ENCODE results near the gene RIT1. TPM values are rescaled to one million over a fixed set of nuclear protein-coding genes. Genes with fewer than 3 reads are reported as not detected.

The RIT1 gene
- total RNA-seq, 1 experiment from 2014 or later: 27.2 TPM

DNA sequence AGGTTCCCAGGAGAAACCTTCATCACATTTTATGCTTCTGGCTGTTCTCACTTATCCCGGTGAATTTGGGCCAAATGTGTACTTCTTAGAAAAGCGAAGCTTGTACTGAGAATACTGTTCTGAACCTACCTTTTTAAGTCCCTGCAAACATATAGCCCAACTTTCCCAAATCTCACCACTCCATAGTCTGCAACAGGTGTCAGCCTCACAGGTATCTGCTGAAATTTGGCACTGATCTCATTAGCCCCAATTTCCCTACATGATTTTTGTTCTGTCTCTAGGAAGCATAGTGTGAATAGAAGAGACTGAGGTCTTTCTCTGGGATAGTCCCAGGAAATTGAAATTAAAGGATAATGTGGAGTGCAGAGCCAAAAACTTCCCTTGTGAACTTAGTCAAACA is 11.5 kb downstream of the RIT1 start:
- TF ChIP-seq, protein P1, sequence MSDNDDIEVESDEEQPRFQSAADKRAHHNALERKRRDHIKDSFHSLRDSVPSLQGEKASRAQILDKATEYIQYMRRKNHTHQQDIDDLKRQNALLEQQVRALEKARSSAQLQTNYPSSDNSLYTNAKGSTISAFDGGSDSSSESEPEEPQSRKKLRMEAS (CRISPR knock-in tag; IDR thresholded peaks at IDR 0.05): no peak
- TF ChIP-seq MYBL2 (CRISPR knock-in tag; IDR thresholded peaks at IDR 0.05) (no peak), TEAD1 (CRISPR knock-in tag; IDR thresholded peaks at IDR 0.05) (no peak), ETV6 (CRISPR knock-in tag; IDR thresholded peaks at IDR 0.05) (no peak), NR2C2 (CRISPR knock-in tag; IDR thresholded peaks at IDR 0.05) (no peak), TCF7 (CRISPR knock-in tag; IDR thresholded peaks at IDR 0.05; ENCODE audit: low read depth) (no peak), KAT7 (CRISPR knock-in tag; IDR thresholded peaks at IDR 0.05; ENCODE audit: borderline replicate concordance) (no peak), RELA (CRISPR knock-in tag; IDR thresholded peaks at IDR 0.05; ENCODE audit: borderline replicate concordance) (no peak), RORB (CRISPR knock-in tag; IDR thresholded peaks at IDR 0.05) (no peak)
- TF ChIP-seq, protein P2, sequence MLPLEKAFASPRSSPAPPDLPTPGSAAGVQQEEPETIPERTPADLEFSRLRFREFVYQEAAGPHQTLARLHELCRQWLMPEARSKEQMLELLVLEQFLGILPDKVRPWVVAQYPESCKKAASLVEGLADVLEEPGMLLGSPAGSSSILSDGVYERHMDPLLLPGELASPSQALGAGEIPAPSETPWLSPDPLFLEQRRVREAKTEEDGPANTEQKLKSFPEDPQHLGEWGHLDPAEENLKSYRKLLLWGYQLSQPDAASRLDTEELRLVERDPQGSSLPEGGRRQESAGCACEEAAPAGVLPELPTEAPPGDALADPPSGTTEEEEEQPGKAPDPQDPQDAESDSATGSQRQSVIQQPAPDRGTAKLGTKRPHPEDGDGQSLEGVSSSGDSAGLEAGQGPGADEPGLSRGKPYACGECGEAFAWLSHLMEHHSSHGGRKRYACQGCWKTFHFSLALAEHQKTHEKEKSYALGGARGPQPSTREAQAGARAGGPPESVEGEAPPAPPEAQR (CRISPR knock-in tag; IDR thresholded peaks at IDR 0.05): no peak
- TF ChIP-seq, protein P3, sequence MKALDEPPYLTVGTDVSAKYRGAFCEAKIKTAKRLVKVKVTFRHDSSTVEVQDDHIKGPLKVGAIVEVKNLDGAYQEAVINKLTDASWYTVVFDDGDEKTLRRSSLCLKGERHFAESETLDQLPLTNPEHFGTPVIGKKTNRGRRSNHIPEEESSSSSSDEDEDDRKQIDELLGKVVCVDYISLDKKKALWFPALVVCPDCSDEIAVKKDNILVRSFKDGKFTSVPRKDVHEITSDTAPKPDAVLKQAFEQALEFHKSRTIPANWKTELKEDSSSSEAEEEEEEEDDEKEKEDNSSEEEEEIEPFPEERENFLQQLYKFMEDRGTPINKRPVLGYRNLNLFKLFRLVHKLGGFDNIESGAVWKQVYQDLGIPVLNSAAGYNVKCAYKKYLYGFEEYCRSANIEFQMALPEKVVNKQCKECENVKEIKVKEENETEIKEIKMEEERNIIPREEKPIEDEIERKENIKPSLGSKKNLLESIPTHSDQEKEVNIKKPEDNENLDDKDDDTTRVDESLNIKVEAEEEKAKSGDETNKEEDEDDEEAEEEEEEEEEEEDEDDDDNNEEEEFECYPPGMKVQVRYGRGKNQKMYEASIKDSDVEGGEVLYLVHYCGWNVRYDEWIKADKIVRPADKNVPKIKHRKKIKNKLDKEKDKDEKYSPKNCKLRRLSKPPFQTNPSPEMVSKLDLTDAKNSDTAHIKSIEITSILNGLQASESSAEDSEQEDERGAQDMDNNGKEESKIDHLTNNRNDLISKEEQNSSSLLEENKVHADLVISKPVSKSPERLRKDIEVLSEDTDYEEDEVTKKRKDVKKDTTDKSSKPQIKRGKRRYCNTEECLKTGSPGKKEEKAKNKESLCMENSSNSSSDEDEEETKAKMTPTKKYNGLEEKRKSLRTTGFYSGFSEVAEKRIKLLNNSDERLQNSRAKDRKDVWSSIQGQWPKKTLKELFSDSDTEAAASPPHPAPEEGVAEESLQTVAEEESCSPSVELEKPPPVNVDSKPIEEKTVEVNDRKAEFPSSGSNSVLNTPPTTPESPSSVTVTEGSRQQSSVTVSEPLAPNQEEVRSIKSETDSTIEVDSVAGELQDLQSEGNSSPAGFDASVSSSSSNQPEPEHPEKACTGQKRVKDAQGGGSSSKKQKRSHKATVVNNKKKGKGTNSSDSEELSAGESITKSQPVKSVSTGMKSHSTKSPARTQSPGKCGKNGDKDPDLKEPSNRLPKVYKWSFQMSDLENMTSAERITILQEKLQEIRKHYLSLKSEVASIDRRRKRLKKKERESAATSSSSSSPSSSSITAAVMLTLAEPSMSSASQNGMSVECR (CRISPR knock-in tag; IDR thresholded peaks at IDR 0.05; ENCODE audit: borderline replicate concordance): no peak
- TF ChIP-seq, protein P4, sequence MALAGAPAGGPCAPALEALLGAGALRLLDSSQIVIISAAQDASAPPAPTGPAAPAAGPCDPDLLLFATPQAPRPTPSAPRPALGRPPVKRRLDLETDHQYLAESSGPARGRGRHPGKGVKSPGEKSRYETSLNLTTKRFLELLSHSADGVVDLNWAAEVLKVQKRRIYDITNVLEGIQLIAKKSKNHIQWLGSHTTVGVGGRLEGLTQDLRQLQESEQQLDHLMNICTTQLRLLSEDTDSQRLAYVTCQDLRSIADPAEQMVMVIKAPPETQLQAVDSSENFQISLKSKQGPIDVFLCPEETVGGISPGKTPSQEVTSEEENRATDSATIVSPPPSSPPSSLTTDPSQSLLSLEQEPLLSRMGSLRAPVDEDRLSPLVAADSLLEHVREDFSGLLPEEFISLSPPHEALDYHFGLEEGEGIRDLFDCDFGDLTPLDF (CRISPR knock-in tag; IDR thresholded peaks at IDR 0.05): no peak
- TF ChIP-seq, protein P5, sequence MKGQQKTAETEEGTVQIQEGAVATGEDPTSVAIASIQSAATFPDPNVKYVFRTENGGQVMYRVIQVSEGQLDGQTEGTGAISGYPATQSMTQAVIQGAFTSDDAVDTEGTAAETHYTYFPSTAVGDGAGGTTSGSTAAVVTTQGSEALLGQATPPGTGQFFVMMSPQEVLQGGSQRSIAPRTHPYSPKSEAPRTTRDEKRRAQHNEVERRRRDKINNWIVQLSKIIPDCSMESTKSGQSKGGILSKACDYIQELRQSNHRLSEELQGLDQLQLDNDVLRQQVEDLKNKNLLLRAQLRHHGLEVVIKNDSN (CRISPR knock-in tag; IDR thresholded peaks at IDR 0.05): no peak
- TF ChIP-seq, protein P6, sequence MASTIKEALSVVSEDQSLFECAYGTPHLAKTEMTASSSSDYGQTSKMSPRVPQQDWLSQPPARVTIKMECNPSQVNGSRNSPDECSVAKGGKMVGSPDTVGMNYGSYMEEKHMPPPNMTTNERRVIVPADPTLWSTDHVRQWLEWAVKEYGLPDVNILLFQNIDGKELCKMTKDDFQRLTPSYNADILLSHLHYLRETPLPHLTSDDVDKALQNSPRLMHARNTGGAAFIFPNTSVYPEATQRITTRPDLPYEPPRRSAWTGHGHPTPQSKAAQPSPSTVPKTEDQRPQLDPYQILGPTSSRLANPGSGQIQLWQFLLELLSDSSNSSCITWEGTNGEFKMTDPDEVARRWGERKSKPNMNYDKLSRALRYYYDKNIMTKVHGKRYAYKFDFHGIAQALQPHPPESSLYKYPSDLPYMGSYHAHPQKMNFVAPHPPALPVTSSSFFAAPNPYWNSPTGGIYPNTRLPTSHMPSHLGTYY (CRISPR knock-in tag; IDR thresholded peaks at IDR 0.05): no peak
- TF ChIP-seq, protein P7, sequence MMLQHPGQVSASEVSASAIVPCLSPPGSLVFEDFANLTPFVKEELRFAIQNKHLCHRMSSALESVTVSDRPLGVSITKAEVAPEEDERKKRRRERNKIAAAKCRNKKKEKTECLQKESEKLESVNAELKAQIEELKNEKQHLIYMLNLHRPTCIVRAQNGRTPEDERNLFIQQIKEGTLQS (CRISPR knock-in tag; conservative IDR thresholded peaks at IDR 0.05): no peak
- no peak overlapping the region for H3K27ac Mint-ChIP-seq
- DNase-seq (ENCODE audit: low spot score) (no peak), ATAC-seq (no peak)
- ChIA-PET CTCF (no interaction called here), POLR2A (no interaction called here)
- H3K4me1 Mint-ChIP-seq: no peaks in the 10 kb centered on the region
- no peaks in the 10 kb centered on the region for H3K9me3 Mint-ChIP-seq
- H3K4me3 Mint-ChIP-seq: no peak overlapping the region
- peaks cover 59% of the 10 kb centered on the region for H3K36me3 Mint-ChIP-seq
- no peaks in the 10 kb centered on the region for H3K27me3 Mint-ChIP-seq (ENCODE audit: low read depth)

DNA sequence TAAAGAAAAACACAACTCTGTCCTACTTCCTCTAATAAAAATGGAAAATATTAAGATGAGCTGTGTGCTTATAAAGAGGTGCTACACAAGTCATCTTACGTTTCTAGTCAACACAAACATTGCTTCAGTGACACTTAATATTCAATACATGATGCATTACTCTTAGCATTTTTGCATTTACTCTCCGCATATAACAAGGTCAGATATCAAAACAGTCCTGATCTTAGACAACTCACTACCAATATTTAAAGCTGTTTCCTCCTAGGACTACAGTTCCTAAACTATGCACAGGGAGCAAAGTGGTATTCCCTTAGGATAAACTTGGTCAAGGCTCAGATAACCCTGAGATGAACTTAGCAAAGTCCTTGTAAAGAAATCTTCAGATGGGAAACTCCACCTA is 12.3 kb downstream of the RIT1 start:
- ATAC-seq: no peak
- H3K36me3 Mint-ChIP-seq: peaks cover 51% of the 10 kb centered on the region

More for the DNA sequence above, 12.3 kb downstream of the RIT1 start:
- TF ChIP-seq ATF1 (CRISPR knock-in tag; IDR thresholded peaks at IDR 0.05) (no peak), CBFB (CRISPR knock-in tag; IDR thresholded peaks at IDR 0.05; ENCODE audit: low read depth) (no peak), ZNF219 (CRISPR knock-in tag; IDR thresholded peaks at IDR 0.05; ENCODE audit: borderline replicate concordance) (no peak), ZNF671 (CRISPR knock-in tag; IDR thresholded peaks at IDR 0.05) (no peak)
- TF ChIP-seq, protein P2 (CRISPR knock-in tag; IDR thresholded peaks at IDR 0.05): no peak
- Mint-ChIP-seq H3K27me3 (ENCODE audit: low read depth) (no peaks in the 10 kb centered on the region), H3K4me3 (no peak overlapping the region), H3K27ac (no peak overlapping the region), H3K9me3 (no peaks in the 10 kb centered on the region), H3K4me1 (no peaks in the 10 kb centered on the region)
- CTCF ChIA-PET: no interaction called here
- POLR2A ChIA-PET: no interaction called here
- DNase-seq (ENCODE audit: low spot score): no peak

Data from WTC11 (cell line).